Measurements from ENCODE around the gene TYW1. TPM values are rescaled to one million over a fixed set of nuclear protein-coding genes. Genes with fewer than 3 reads are reported as not detected.
"Not testable (repeated sequence)": the region's sequence is repeated elsewhere in the genome, so short reads cannot be mapped to it uniquely, and the experiment has no call there.

Gene TYW1
- total and polyA plus RNA-seq, 2 of the 8 experiments (the other 6 are each of a cell fraction or from before 2014, with no cell fraction given), result 8.8 to 16.2 TPM

DNA sequence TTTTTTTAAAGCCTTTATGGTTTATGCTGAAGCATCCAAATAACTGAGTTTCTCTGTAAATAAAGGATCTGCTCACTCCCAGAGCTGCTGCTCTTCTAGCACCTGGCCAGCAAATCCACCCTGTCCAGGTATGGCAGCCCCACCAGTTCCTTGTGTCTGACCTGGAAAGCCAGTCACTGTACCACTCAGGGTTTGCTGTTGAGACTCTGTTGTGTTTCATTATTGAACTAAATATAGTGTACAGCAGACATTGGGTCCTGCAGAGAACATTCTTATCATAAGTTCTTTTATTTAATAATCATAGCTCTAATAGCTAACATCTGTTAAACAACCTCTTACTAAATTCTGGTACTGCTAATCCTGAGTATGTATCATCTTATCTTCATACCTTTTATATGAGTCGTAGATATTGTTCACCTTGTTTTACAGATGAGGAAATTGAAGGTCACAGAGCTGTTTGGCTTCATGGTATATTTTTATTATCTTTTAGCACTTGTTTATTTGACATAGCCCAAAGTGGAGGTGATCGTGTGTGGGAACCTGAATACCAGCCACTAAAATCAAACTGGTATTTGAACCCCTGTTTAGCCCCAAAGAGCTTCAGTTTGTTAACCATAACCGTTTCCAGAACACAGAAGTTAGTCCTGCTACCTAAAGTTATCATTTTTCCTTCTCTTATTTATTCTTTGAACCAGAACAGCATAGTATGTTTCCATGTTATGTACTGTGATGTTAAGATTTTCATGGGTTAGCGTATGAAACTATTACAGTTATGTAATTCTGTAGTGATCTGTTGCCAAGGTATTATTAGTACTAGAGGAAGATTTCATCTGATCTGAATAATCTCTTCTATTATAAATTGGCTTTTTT, 139.2 kb downstream of the TYW1 start:
- CTCF ChIA-PET (ENCODE audit: partially characterized antibody), result interaction anchor here (0.6 kb wide), 1 partner anchor 285 kb away, joined by 3 read pairs; no protein-coding TSS in a partner anchor
- H2AFZ ChIP-seq (ENCODE audit: low read length); POLR2A ChIA-PET (ENCODE audit: partially characterized antibody); H2BK5ac ChIP-seq (ENCODE audit: low read depth, low read length); H3K4ac ChIP-seq (replicated peaks; ENCODE audit: insufficient read length, low read depth, low read length); H3K23me2 ChIP-seq (ENCODE audit: low read depth, low read length); H4K5ac ChIP-seq (ENCODE audit: insufficient read length, low read depth, low read length); H2BK15ac ChIP-seq (ENCODE audit: low read length); H3K4me2 ChIP-seq (ENCODE audit: insufficient read depth in 1 of 2, low read depth in 2 of 2, low read length in 2 of 2); H2BK12ac ChIP-seq (ENCODE audit: low read depth, low read length); H2BK20ac ChIP-seq (ENCODE audit: low read length); H3K79me2 ChIP-seq (ENCODE audit: control insufficient read depth in 1 of 2, insufficient read depth in 2 of 2, low read length in 2 of 2); H3K4me3 ChIP-seq (ENCODE audit: extremely low read depth in 1 of 4, insufficient read depth in 2 of 4, low read depth in 3 of 4, low read length in 4 of 4); H3K27ac ChIP-seq (ENCODE audit: low read depth, low read length); H3K4me1 ChIP-seq (replicated peaks in 1 of 4; ENCODE audit: control insufficient read depth in 3 of 4, insufficient read depth in 4 of 4, low read length in 3 of 4); H3K27me3 ChIP-seq (replicated peaks in 1 of 4; ENCODE audit: control insufficient read depth in 3 of 4, extremely low read depth in 1 of 4, insufficient read depth in 3 of 4, low read length in 3 of 4); H4K20me1 ChIP-seq (replicated peaks in 1 of 2; ENCODE audit: control insufficient read depth in 1 of 2, insufficient read depth in 2 of 2, low read length in 2 of 2); H4K91ac ChIP-seq (replicated peaks; ENCODE audit: insufficient read length, low read length); H3K56ac ChIP-seq (replicated peaks; ENCODE audit: insufficient read length, low read depth, low read length); H4K8ac ChIP-seq (ENCODE audit: extremely low read depth, insufficient read depth, low read length); H3K18ac ChIP-seq (ENCODE audit: extremely low read depth, low read length); H3K79me1 ChIP-seq (ENCODE audit: low read depth, low read length); H3K9me3 ChIP-seq (ENCODE audit: insufficient read depth in 2 of 2, low read depth in 1 of 2, low read length in 1 of 2); H2BK120ac ChIP-seq (replicated peaks; ENCODE audit: low read depth, low read length); H3K36me3 ChIP-seq (ENCODE audit: control insufficient read depth in 2 of 4, insufficient read depth in 4 of 4, low read length in 3 of 4); DNase-seq (ENCODE audit: low read depth in 1 of 2, low spot score in 2 of 2); H3K14ac ChIP-seq (ENCODE audit: insufficient read length); H2AK5ac ChIP-seq (ENCODE audit: low read depth, low read length); FAIRE-seq; H3K9ac ChIP-seq (replicated peaks in 1 of 4; ENCODE audit: extremely low read depth in 1 of 4, low read depth in 3 of 4, low read length in 3 of 4); H3K23ac ChIP-seq (ENCODE audit: insufficient read length): not testable (repeated sequence)
- WGBS, 2 experiments (ENCODE audit: extremely low coverage in 1 of 2, insufficient coverage in 1 of 2, insufficient read length in 1 of 2, insufficient replicate concordance in 2 of 2, low coverage in 1 of 2, low lambda C conversion rate in 2 of 2, missing lambda C conversion rate in 1 of 2), result 95% methylated on average over 4 of the region's 4 CpGs; no CpG with 5 or more reads in 1 of the 2 experiments

DNA sequence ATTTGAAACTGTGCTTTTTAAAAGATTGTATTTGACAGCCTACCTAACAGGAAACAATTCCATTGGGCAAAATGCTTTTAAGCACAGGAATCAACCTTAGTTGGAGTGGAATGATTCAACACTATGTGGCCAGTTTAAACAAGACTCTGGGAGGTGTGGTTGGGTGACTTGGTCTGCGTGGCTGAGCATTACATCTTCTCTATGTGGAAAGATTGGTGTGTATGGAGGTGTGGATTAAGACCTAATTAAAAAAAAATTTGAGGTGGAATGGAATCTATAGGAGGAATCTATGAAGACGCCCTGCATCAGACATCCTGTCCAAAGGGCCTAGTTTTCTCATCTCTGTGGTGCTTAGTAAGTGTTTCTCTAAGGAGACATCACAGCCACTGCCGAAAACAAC, 140.9 kb downstream of the TYW1 start:
- H2AK5ac ChIP-seq (ENCODE audit: low read depth, low read length); H3K79me2 ChIP-seq (ENCODE audit: control insufficient read depth in 1 of 2, insufficient read depth in 2 of 2, low read length in 2 of 2); H2BK12ac ChIP-seq (ENCODE audit: low read depth, low read length); DNase-seq (ENCODE audit: low read depth in 1 of 2, low spot score in 2 of 2); H4K8ac ChIP-seq (ENCODE audit: extremely low read depth, insufficient read depth, low read length); H2BK20ac ChIP-seq (ENCODE audit: low read length); POLR2A ChIA-PET (ENCODE audit: partially characterized antibody); H3K27ac ChIP-seq (ENCODE audit: low read depth, low read length); FAIRE-seq; H3K36me3 ChIP-seq (ENCODE audit: control insufficient read depth in 2 of 4, insufficient read depth in 4 of 4, low read length in 3 of 4); H3K4me1 ChIP-seq (replicated peaks in 1 of 4; ENCODE audit: control insufficient read depth in 3 of 4, insufficient read depth in 4 of 4, low read length in 3 of 4); H3K4me3 ChIP-seq (ENCODE audit: extremely low read depth in 1 of 4, insufficient read depth in 2 of 4, low read depth in 3 of 4, low read length in 4 of 4); H2BK15ac ChIP-seq (ENCODE audit: low read length); H3K79me1 ChIP-seq (ENCODE audit: low read depth, low read length); H3K27me3 ChIP-seq (replicated peaks in 1 of 4; ENCODE audit: control insufficient read depth in 3 of 4, extremely low read depth in 1 of 4, insufficient read depth in 3 of 4, low read length in 3 of 4); H4K5ac ChIP-seq (ENCODE audit: insufficient read length, low read depth, low read length); H3K56ac ChIP-seq (replicated peaks; ENCODE audit: insufficient read length, low read depth, low read length); H3K14ac ChIP-seq (ENCODE audit: insufficient read length); H4K91ac ChIP-seq (replicated peaks; ENCODE audit: insufficient read length, low read length); H4K20me1 ChIP-seq (replicated peaks in 1 of 2; ENCODE audit: control insufficient read depth in 1 of 2, insufficient read depth in 2 of 2, low read length in 2 of 2); H3K23me2 ChIP-seq (ENCODE audit: low read depth, low read length); H3K9me3 ChIP-seq (ENCODE audit: insufficient read depth in 2 of 2, low read depth in 1 of 2, low read length in 1 of 2); CTCF ChIA-PET (ENCODE audit: partially characterized antibody); H3K9ac ChIP-seq (replicated peaks in 1 of 4; ENCODE audit: extremely low read depth in 1 of 4, low read depth in 3 of 4, low read length in 3 of 4); H2BK120ac ChIP-seq (replicated peaks; ENCODE audit: low read depth, low read length); H3K4me2 ChIP-seq (ENCODE audit: insufficient read depth in 1 of 2, low read depth in 2 of 2, low read length in 2 of 2); H3K18ac ChIP-seq (ENCODE audit: extremely low read depth, low read length); H2BK5ac ChIP-seq (ENCODE audit: low read depth, low read length); H2AFZ ChIP-seq (ENCODE audit: low read length); H3K23ac ChIP-seq (ENCODE audit: insufficient read length); H3K4ac ChIP-seq (replicated peaks; ENCODE audit: insufficient read length, low read depth, low read length): not testable (repeated sequence)
- 89% methylated on average over 3 of the region's 3 CpGs; no CpG with 5 or more reads in 1 of the 2 experiments for WGBS, 2 experiments (ENCODE audit: extremely low coverage in 1 of 2, insufficient coverage in 1 of 2, insufficient read length in 1 of 2, insufficient replicate concordance in 2 of 2, low coverage in 1 of 2, low lambda C conversion rate in 2 of 2, missing lambda C conversion rate in 1 of 2)

Data from H1 (cell line).